ENCODE results near the gene MSH2.

MSH2 gene

GRCh38 chr2:47402805-47403608 lies at the start of gene MSH2:
TSS of gene MSH2 (plus strand) at chr2:47403156. CDS start at chr2:47403192, 36 bp downstream.
- H3K4me3 ChIP-seq (replicated peaks; ENCODE audit: low read depth, low read length) = peak within 1 kb of the TSS; percentile 72
- DNase-seq (ENCODE audit: extremely low read depth, insufficient read length) = peak; percentile 95
- no peaks in the 10 kb centered on the region for H3K27me3 ChIP-seq (replicated peaks; ENCODE audit: control insufficient read depth, insufficient read depth, low read length)
- no peak for TF ChIP-seq CTCF (IDR thresholded peaks at IDR 0.05; ENCODE audit: insufficient read depth, low read length, poor library complexity, severe bottlenecking)
- H3K36me3 ChIP-seq (ENCODE audit: control insufficient read depth, insufficient read depth, low read length) = no peaks in the 10 kb centered on the region

- no peak overlapping the region for H3K4me3 ChIP-seq (replicated peaks; ENCODE audit: low read depth, low read length)
- no peaks in the 10 kb centered on the region for H3K27me3 ChIP-seq (replicated peaks; ENCODE audit: control insufficient read depth, insufficient read depth, low read length)
- no peaks in the 10 kb centered on the region for H3K36me3 ChIP-seq (ENCODE audit: control insufficient read depth, insufficient read depth, low read length)
- DNase-seq (ENCODE audit: extremely low read depth, insufficient read length) = no peak
- TF ChIP-seq CTCF (IDR thresholded peaks at IDR 0.05; ENCODE audit: insufficient read depth, low read length, poor library complexity, severe bottlenecking) = no peak
Observed at GRCh38 chr2:47354013-47354847, 48.7 kb upstream of the MSH2 start.

GRCh38 chr2:47354848-47355204 lies 48.1 kb upstream of the MSH2 start:
- no peak for DNase-seq (ENCODE audit: extremely low read depth, insufficient read length)
- no peaks in the 10 kb centered on the region for H3K36me3 ChIP-seq (ENCODE audit: control insufficient read depth, insufficient read depth, low read length)
- no peak overlapping the region for H3K4me3 ChIP-seq (replicated peaks; ENCODE audit: low read depth, low read length)
- no peak for TF ChIP-seq CTCF (IDR thresholded peaks at IDR 0.05; ENCODE audit: insufficient read depth, low read length, poor library complexity, severe bottlenecking)
- no peaks in the 10 kb centered on the region for H3K27me3 ChIP-seq (replicated peaks; ENCODE audit: control insufficient read depth, insufficient read depth, low read length)

GRCh38 chr2:47357483-47357882 lies 45.5 kb upstream of the MSH2 start:
- no peak for DNase-seq (ENCODE audit: extremely low read depth, insufficient read length)
- Histone ChIP-seq H3K4me3 (replicated peaks; ENCODE audit: low read depth, low read length) (no peak overlapping the region), H3K27me3 (replicated peaks; ENCODE audit: control insufficient read depth, insufficient read depth, low read length) (no peaks in the 10 kb centered on the region), H3K36me3 (ENCODE audit: control insufficient read depth, insufficient read depth, low read length) (no peaks in the 10 kb centered on the region)
- no peak for TF ChIP-seq CTCF (IDR thresholded peaks at IDR 0.05; ENCODE audit: insufficient read depth, low read length, poor library complexity, severe bottlenecking)

GRCh38 chr2:47359375-47359868 lies 43.5 kb upstream of the MSH2 start:
- no peaks in the 10 kb centered on the region for H3K27me3 ChIP-seq (replicated peaks; ENCODE audit: control insufficient read depth, insufficient read depth, low read length)
- H3K4me3 ChIP-seq (replicated peaks; ENCODE audit: low read depth, low read length) = no peak overlapping the region
- H3K36me3 ChIP-seq (ENCODE audit: control insufficient read depth, insufficient read depth, low read length) = no peaks in the 10 kb centered on the region
- TF ChIP-seq CTCF (IDR thresholded peaks at IDR 0.05; ENCODE audit: insufficient read depth, low read length, poor library complexity, severe bottlenecking) = no peak
- no peak for DNase-seq (ENCODE audit: extremely low read depth, insufficient read length)

Measured in GM06990 (cell line).